A673 (cell line): ENCODE measurements around the gene VBP1. TPM values are rescaled to one million over a fixed set of nuclear protein-coding genes. Genes with fewer than 3 reads are reported as not detected.

Experiments
- BruUV-seq: library from RNA; stranded (reverse); fragments of 400-500 nt; replicated peaks from 2 replicates; lab custom pipeline; 2021; lab: Mats Ljungman, UMichigan
- CTCF ChIA-PET: fragments of 300-600 bp; sonication (Branson Sonifier 250); formaldehyde crosslinking; loops from one replicate; lab custom pipeline; 2022; ENCODE audit warnings: antibody characterized with exemption; lab: Charles Lee
- POLR2A ChIA-PET: fragments of 300-600 bp; sonication (Branson Sonifier 250); formaldehyde crosslinking; loops from one replicate; lab custom pipeline; 2022; ENCODE audit warnings: antibody characterized with exemption; ENCODE audit not compliant: low non-redundant PET; lab: Charles Lee
- DNase-seq: peaks from one replicate; pipeline ENCODE4 v3.0.0-alpha.2; 2015; ENCODE audit warnings: low spot score
- H3K27ac ChIP-seq: fragments of 200-600 bp; sonication (generic); 2 replicates; pipeline ENCODE4 v1.5.1; 2016; ENCODE audit warnings: mixed run types, low read depth, mild to moderate bottlenecking, mixed read lengths, antibody characterized with exemption, low read length; ENCODE audit not compliant: poor library complexity, severe bottlenecking
- H3K27me3 ChIP-seq: fragments of 200-600 bp; sonication (generic); replicated peaks from 2 replicates; pipeline ENCODE4 v1.6.1; 2017; ENCODE audit warnings: mixed run types, low read depth, mild to moderate bottlenecking, mixed read lengths, antibody characterized with exemption, low read length; ENCODE audit not compliant: insufficient read depth, poor library complexity
- H3K36me3 ChIP-seq: fragments of 200-600 bp; sonication (generic); 2 replicates; pipeline ENCODE4 v1.6.1; 2016; ENCODE audit warnings: mixed run types, mild to moderate bottlenecking, mixed read lengths, antibody characterized with exemption, low read length; ENCODE audit not compliant: insufficient read depth, poor library complexity, severe bottlenecking
- H3K4me1 ChIP-seq: fragments of 200-600 bp; sonication (generic); 2 replicates; pipeline ENCODE4 v1.6.1; 2017; ENCODE audit warnings: mixed run types, mild to moderate bottlenecking, mixed read lengths, antibody characterized with exemption, low read length; ENCODE audit not compliant: insufficient read depth, poor library complexity, severe bottlenecking
- H3K4me3 ChIP-seq: fragments of 200-600 bp; sonication (generic); 2 replicates; pipeline ENCODE4 v1.5.1; 2016; ENCODE audit warnings: low read depth, mixed run types, mild to moderate bottlenecking, mixed read lengths, low read length; ENCODE audit not compliant: poor library complexity, severe bottlenecking
- H3K9me3 ChIP-seq: fragments of 200-600 bp; sonication (generic); 2 replicates; pipeline ENCODE4 v1.6.1; 2016; ENCODE audit warnings: mixed run types, low read depth, mild to moderate bottlenecking, mixed read lengths, antibody characterized with exemption, low read length; ENCODE audit not compliant: poor library complexity, severe bottlenecking
- CTCF ChIP-seq: fragments of 300-800, 200-600 bp; sonication (generic); conservative IDR thresholded peaks from 2 replicates; pipeline ENCODE4 v1.5.1; 2017; ENCODE audit warnings: low read depth, mild to moderate bottlenecking, antibody characterized with exemption, low read length, moderate library complexity, mixed read lengths
- EZH2 ChIP-seq: fragments of 200-600 bp; sonication (generic); IDR thresholded peaks from 2 replicates; pipeline ENCODE4 v1.6.1; 2017; ENCODE audit warnings: borderline replicate concordance, low read depth, mild to moderate bottlenecking, mixed read lengths, antibody characterized with exemption, low read length; ENCODE audit not compliant: poor library complexity, severe bottlenecking
- intact Hi-C: fragments of 100-400 bp; cut with micrococcal nuclease; formaldehyde crosslinking; loops from one replicate; pipeline ENCODE4 v1.10.0; 2022; ENCODE audit not compliant: unreplicated experiment
- total RNA-seq: library from RNA; stranded (reverse); gene quantifications from 2 replicates; pipeline ENCODE4 v1.2.3, GENCODE V29; 2021

Gene VBP1
- total RNA-seq, 1 experiment from 2014 or later = 119 TPM

- POLR2A ChIA-PET = no interaction called here
Observed at GRCh38 chrX:155215443-155216178, 649 bp upstream of the VBP1 start.

GRCh38 chrX:155216940-155217440 is 730 bp downstream of the VBP1 start:
- CTCF ChIA-PET = interaction anchor here (0.6 to 1.2 kb wide), 2 partner anchors 299 to 886 kb away, joined by 3 to 4 read pairs; no protein-coding TSS in a partner anchor
- peak overlapping the region; percentile 82 for H3K4me3 ChIP-seq
- no TSS peak for BruUV-seq
- no peaks in the 10 kb centered on the region for H3K27me3 ChIP-seq
- POLR2A ChIA-PET = no interaction called here
- H3K4me1 ChIP-seq = no peaks in the 10 kb centered on the region
- H3K36me3 ChIP-seq = peaks cover 11% of the 10 kb centered on the region
- peak overlapping the region; percentile 89 for H3K27ac ChIP-seq
- TF ChIP-seq EZH2 (no peak), CTCF (no peak)
- peak; percentile 17 for DNase-seq
- intact Hi-C loops = no loop called here
- H3K9me3 ChIP-seq = no peaks in the 10 kb centered on the region

More at GRCh38 chrX:155215443-155216178, 649 bp upstream of the VBP1 start:
- H3K4me1 ChIP-seq = no peaks in the 10 kb centered on the region
- peaks cover 4% of the 10 kb centered on the region for H3K36me3 ChIP-seq
- peak; percentile 3 for DNase-seq
- CTCF ChIA-PET = interaction anchor here (0.6 kb wide), 1 partner anchor 22 kb away, joined by 3 read pairs; no protein-coding TSS in a partner anchor
- BruUV-seq = no TSS peak
- peak overlapping the region; percentile 89 for H3K27ac ChIP-seq
- peak overlapping the region; percentile 82 for H3K4me3 ChIP-seq
- no peak for TF ChIP-seq CTCF
- TF ChIP-seq EZH2 = no peak
- intact Hi-C loops = no loop called here
- no peaks in the 10 kb centered on the region for H3K9me3 ChIP-seq
- H3K27me3 ChIP-seq = no peaks in the 10 kb centered on the region

- no peaks in the 10 kb centered on the region for H3K9me3 ChIP-seq
- intact Hi-C loops = no loop called here
- no peak overlapping the region for H3K4me3 ChIP-seq
- H3K27ac ChIP-seq = no peak overlapping the region
- no peak for DNase-seq
- POLR2A ChIA-PET = no interaction called here
- no peaks in the 10 kb centered on the region for H3K4me1 ChIP-seq
- CTCF ChIA-PET = no interaction called here
- peaks cover 11% of the 10 kb centered on the region for H3K36me3 ChIP-seq
- TF ChIP-seq EZH2 = no peak
- no peak for TF ChIP-seq CTCF
- BruUV-seq = no TSS peak
- H3K27me3 ChIP-seq = no peaks in the 10 kb centered on the region
Observed at GRCh38 chrX:155218777-155219176, 2.5 kb downstream of the VBP1 start.
